Measurements from ENCODE around the gene RNF207.

Gene RNF207

GRCh38 chr1:6251681-6252373 lies 45.9 kb downstream of the RNF207 start:
- DNase-seq = no peak

- DNase-seq = no peak
Measured at GRCh38 chr1:6252374-6252710, 46.4 kb downstream of the RNF207 start.

- no peak for DNase-seq
Measured at GRCh38 chr1:6253380-6253779, 47.5 kb downstream of the RNF207 start.

- no peak for DNase-seq
Measured at GRCh38 chr1:6254691-6255090, 48.8 kb downstream of the RNF207 start.

GRCh38 chr1:6256645-6257044 lies 50.7 kb downstream of the RNF207 start:
- DNase-seq = no peak

GRCh38 chr1:6257541-6258069 lies 51.7 kb downstream of the RNF207 start:
- DNase-seq = no peak

- DNase-seq = no peak
Measured at GRCh38 chr1:6258675-6259074, 52.8 kb downstream of the RNF207 start.

GRCh38 chr1:6259491-6260362 lies 53.8 kb downstream of the RNF207 start:
- DNase-seq = no peak

- no peak for DNase-seq
Measured at GRCh38 chr1:6260433-6260934, 54.6 kb downstream of the RNF207 start.

- DNase-seq = no peak
Measured at GRCh38 chr1:6260961-6261614, 55.2 kb downstream of the RNF207 start, which contains the start of gene GPR153. Gene GPR153, minus strand, starts transcription at chr1:6261098. Its CDS starts 6,193 bp downstream, at chr1:6254905.

GRCh38 chr1:6261615-6261995 lies 55.7 kb downstream of the RNF207 start:
- DNase-seq = peak; percentile 29

GRCh38 chr1:6262555-6263420 lies 56.9 kb downstream of the RNF207 start:
- DNase-seq = no peak

GRCh38 chr1:6263716-6264115 lies 57.8 kb downstream of the RNF207 start:
- DNase-seq = no peak

GRCh38 chr1:6265151-6265550 lies 59.2 kb downstream of the RNF207 start:
- no peak for DNase-seq

GRCh38 chr1:6266641-6267040 lies 60.7 kb downstream of the RNF207 start:
- no peak for DNase-seq

GRCh38 chr1:6267686-6268322 lies 61.9 kb downstream of the RNF207 start:
- DNase-seq = no peak

- peak; percentile 37 for DNase-seq
Measured at GRCh38 chr1:6268415-6268814, 62.5 kb downstream of the RNF207 start.

- DNase-seq = no peak
Measured at GRCh38 chr1:6269296-6269695, 63.4 kb downstream of the RNF207 start.

GRCh38 chr1:6269720-6270400 lies 63.9 kb downstream of the RNF207 start:
- peak; percentile 83 for DNase-seq

- no peak for DNase-seq
Measured at GRCh38 chr1:6270401-6270800, 64.5 kb downstream of the RNF207 start.

All from NCI-H1694 (cell line).